Trophoblast cell (in vitro differentiated cells and primary cell): Measurements from ENCODE around the gene KCNAB1.

Experiments used
- DNase-seq, 2 donors: peaks; one replicate each; pipeline ENCODE4 v3.0.0-alpha.2; 2016
- H2AFZ ChIP-seq: 2 replicates; pipeline ENCODE4 v1.6.1; 2013; ENCODE audit warnings: low read length, moderate library complexity, mild to moderate bottlenecking; ENCODE audit not compliant: insufficient read depth, poor library complexity
- H2AK5ac ChIP-seq: 2 replicates; pipeline ENCODE4 v1.6.1; 2013; ENCODE audit warnings: mild to moderate bottlenecking, low read length
- H2BK120ac ChIP-seq: 2 replicates; pipeline ENCODE4 v1.6.1; 2013; ENCODE audit warnings: low read length, mild to moderate bottlenecking, moderate library complexity; ENCODE audit not compliant: insufficient read depth, poor library complexity
- H2BK12ac ChIP-seq: 2 replicates; pipeline ENCODE4 v1.6.1; 2013; ENCODE audit warnings: mild to moderate bottlenecking, low read length, moderate library complexity
- H2BK5ac ChIP-seq: 2 replicates; pipeline ENCODE4 v1.6.1; 2013; ENCODE audit warnings: low read length, low read depth, moderate library complexity, mild to moderate bottlenecking; ENCODE audit not compliant: poor library complexity
- H3K14ac ChIP-seq: 2 replicates; pipeline ENCODE4 v1.6.1; 2013; ENCODE audit warnings: mild to moderate bottlenecking, low read length
- H3K18ac ChIP-seq: 2 replicates; pipeline ENCODE4 v1.6.1; 2013; ENCODE audit warnings: mild to moderate bottlenecking, low read length
- H3K23ac ChIP-seq: 2 replicates; pipeline ENCODE4 v1.6.1; 2013; ENCODE audit warnings: low read length
- H3K27ac ChIP-seq: 2 replicates; pipeline ENCODE4 v1.5.1; 2013; ENCODE audit warnings: low read depth, mild to moderate bottlenecking, inconsistent platforms, low read length, moderate library complexity
- H3K27me3 ChIP-seq: 2 replicates; pipeline ENCODE4 v1.6.1; 2013; ENCODE audit warnings: inconsistent platforms, mild to moderate bottlenecking, low read length, moderate library complexity; ENCODE audit not compliant: insufficient read depth
- H3K36me3 ChIP-seq, 2 experiments: 1 replicate in 1 of 2; 2 replicates in 1 of 2; pipeline ENCODE4 v1.6.1; 2013; ENCODE audit warnings: low read length in 2 of 2, mild to moderate bottlenecking in 2 of 2, moderate library complexity in 1 of 2; ENCODE audit not compliant: insufficient read depth in 2 of 2, control insufficient read depth in 1 of 2
- H3K4ac ChIP-seq: 2 replicates; pipeline ENCODE4 v1.6.1; 2013; ENCODE audit warnings: low read depth, mild to moderate bottlenecking, low read length, moderate library complexity
- H3K4me1 ChIP-seq, 2 experiments: 1 replicate in 1 of 2; 2 replicates in 1 of 2; pipeline ENCODE4 v1.6.1; 2013; ENCODE audit warnings: low read length in 2 of 2, mild to moderate bottlenecking in 2 of 2, moderate library complexity in 1 of 2; ENCODE audit not compliant: insufficient read depth in 2 of 2, control insufficient read depth in 1 of 2
- H3K4me2 ChIP-seq: 2 replicates; pipeline ENCODE4 v1.6.1; 2013; ENCODE audit warnings: inconsistent platforms, mild to moderate bottlenecking, low read length, moderate library complexity
- H3K4me3 ChIP-seq: 2 replicates; pipeline ENCODE4 v1.5.1; 2013; ENCODE audit warnings: mild to moderate bottlenecking, low read depth, low read length, inconsistent platforms
- H3K79me1 ChIP-seq: one replicate; pipeline ENCODE4 v1.6.1; 2013; ENCODE audit warnings: low read length
- H3K79me2 ChIP-seq: 2 replicates; pipeline ENCODE4 v1.6.1; 2013; ENCODE audit warnings: low read length, mild to moderate bottlenecking; ENCODE audit not compliant: control insufficient read depth, insufficient read depth, poor library complexity
- H3K9ac ChIP-seq: 2 replicates; pipeline ENCODE4 v1.6.1; 2013; ENCODE audit warnings: mild to moderate bottlenecking, low read length
- H3K9me3 ChIP-seq: 2 replicates; pipeline ENCODE4 v1.6.1; 2013; ENCODE audit warnings: low read depth, mild to moderate bottlenecking, control low read depth, inconsistent platforms, low read length; ENCODE audit not compliant: insufficient read depth
- H4K12ac ChIP-seq: 2 replicates; pipeline ENCODE4 v1.6.1; 2013; ENCODE audit warnings: low read depth, mild to moderate bottlenecking, low read length, moderate library complexity
- H4K8ac ChIP-seq: 2 replicates; pipeline ENCODE4 v1.6.1; 2013; ENCODE audit warnings: low read depth, mild to moderate bottlenecking, low read length, moderate library complexity
- H4K91ac ChIP-seq: one replicate; pipeline ENCODE4 v1.6.1; 2013; ENCODE audit warnings: low read depth, mild to moderate bottlenecking, low read length, moderate library complexity
- WGBS: extraction: QIAGEN DNeasy Blood & Tissue Kit; methylation state at CpG from one replicate; pipeline ENCODE4 v1.1.7; 2013; ENCODE audit warnings: missing lambda C conversion rate; ENCODE audit not compliant: insufficient read length, insufficient coverage; ENCODE audit errors: extremely low coverage; 5-methylcytosine and 5-hydroxymethylcytosine counted together

KCNAB1 gene

DNA sequence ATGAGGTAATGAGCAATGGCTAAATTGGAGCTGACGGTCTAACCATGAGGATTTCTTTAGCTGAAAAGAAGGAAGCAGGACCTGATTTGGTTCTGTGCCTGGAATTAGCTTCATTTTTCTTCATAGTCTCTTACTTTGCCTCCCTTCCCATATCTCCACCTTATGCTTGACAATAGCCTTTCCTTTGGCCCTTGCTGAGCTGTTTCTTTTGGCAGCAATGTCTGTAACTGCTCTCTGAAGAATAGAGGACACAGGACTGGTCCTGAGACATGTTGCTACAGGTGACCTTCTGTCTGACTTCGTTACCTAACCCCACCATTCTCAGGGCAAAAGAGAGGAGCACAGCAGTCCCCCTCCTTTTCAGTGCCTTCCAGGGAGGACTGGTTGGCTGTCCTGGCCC lies 312.2 kb downstream of the KCNAB1 start:
- Histone ChIP-seq H3K79me1 (no peaks in the 10 kb centered on the region), H3K14ac (no peak overlapping the region), H2AFZ (no peak overlapping the region), H3K4me1 (no peaks in the 10 kb centered on the region), H3K27me3 (no peaks in the 10 kb centered on the region), H4K8ac (no peak overlapping the region), H4K91ac (no peak overlapping the region), H2BK120ac (no peak overlapping the region), H3K18ac (no peak overlapping the region), H3K36me3 (no peaks in the 10 kb centered on the region), H3K9me3 (no peaks in the 10 kb centered on the region), H3K9ac (no peak overlapping the region), H2BK5ac (no peak overlapping the region), H2AK5ac (no peak overlapping the region), H4K12ac (no peak overlapping the region), H2BK12ac (no peak overlapping the region), H3K4ac (no peak overlapping the region), H3K79me2 (no peaks in the 10 kb centered on the region), H3K4me2 (no peak overlapping the region), H3K4me3 (no peak overlapping the region), H3K23ac (no peak overlapping the region), H3K27ac (no peak overlapping the region)
- no peak for DNase-seq
- WGBS, result no CpG with 5 or more reads among the region's 2 CpGs

DNA sequence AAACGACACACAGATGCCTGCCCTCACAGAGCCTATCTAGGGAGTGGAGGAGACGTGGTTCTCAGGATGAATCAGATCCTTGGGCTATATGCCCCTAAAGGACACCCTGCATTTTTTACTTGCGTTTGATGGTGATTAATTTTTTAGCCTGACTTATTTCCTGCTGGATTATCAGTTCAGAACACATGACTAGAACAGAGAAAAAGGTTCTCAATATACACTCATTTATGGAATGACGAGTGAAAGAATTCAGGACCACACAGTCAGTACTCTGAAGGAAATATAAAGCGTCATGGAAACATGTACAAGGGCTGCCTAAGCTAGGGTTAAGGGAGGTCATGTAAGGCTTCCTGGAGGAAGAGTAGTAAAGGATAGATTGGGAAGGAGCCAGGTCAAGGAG lies 312.8 kb downstream of the KCNAB1 start:
- no peaks in the 10 kb centered on the region for H3K4me1 ChIP-seq
- no CpG with 5 or more reads among the region's 5 CpGs for WGBS
- no peak overlapping the region for H4K91ac ChIP-seq
- H2AFZ ChIP-seq, result no peak overlapping the region
- no peaks in the 10 kb centered on the region for H3K27me3 ChIP-seq
- no peak overlapping the region for H2BK120ac ChIP-seq
- no peak overlapping the region for H3K4me2 ChIP-seq
- no peaks in the 10 kb centered on the region for H3K79me1 ChIP-seq
- H3K79me2 ChIP-seq, result no peaks in the 10 kb centered on the region
- H2BK12ac ChIP-seq, result no peak overlapping the region
- H3K4ac ChIP-seq, result no peak overlapping the region
- no peak overlapping the region for H3K14ac ChIP-seq
- H3K36me3 ChIP-seq, result no peaks in the 10 kb centered on the region
- H2BK5ac ChIP-seq, result no peak overlapping the region
- H3K18ac ChIP-seq, result no peak overlapping the region
- no peaks in the 10 kb centered on the region for H3K9me3 ChIP-seq
- no peak overlapping the region for H3K27ac ChIP-seq
- no peak overlapping the region for H3K4me3 ChIP-seq
- DNase-seq, result no peak
- no peak overlapping the region for H3K23ac ChIP-seq
- H2AK5ac ChIP-seq, result no peak overlapping the region
- no peak overlapping the region for H4K12ac ChIP-seq
- no peak overlapping the region for H3K9ac ChIP-seq
- no peak overlapping the region for H4K8ac ChIP-seq

DNA sequence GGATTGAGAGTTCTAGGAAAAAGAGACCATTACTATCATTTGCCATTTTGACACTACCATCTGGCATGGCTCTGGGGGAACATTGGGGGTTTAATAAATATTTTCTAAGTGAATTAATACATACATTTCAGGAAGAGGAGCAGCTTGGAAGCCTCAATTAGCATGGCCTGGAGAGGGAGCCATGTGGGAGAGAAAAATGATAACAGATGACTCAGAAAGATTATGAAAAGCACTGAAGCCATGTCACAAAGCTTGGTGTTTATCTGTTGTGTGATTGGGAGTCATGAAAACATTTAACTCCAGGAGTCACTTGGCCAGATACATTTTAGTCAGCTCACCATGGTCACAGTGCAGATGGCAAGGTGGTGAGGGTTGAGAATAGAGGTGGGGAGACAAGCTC lies 313.5 kb downstream of the KCNAB1 start:
- H3K23ac ChIP-seq, result no peak overlapping the region
- DNase-seq, result no peak
- no peaks in the 10 kb centered on the region for H3K9me3 ChIP-seq
- no peak overlapping the region for H3K4me2 ChIP-seq
- no peak overlapping the region for H2BK12ac ChIP-seq
- no peak overlapping the region for H2AFZ ChIP-seq
- no peak overlapping the region for H2AK5ac ChIP-seq
- no peaks in the 10 kb centered on the region for H3K27me3 ChIP-seq
- no peak overlapping the region for H4K91ac ChIP-seq
- no peak overlapping the region for H4K8ac ChIP-seq
- no peak overlapping the region for H2BK5ac ChIP-seq
- no peak overlapping the region for H3K18ac ChIP-seq
- H3K79me2 ChIP-seq, result no peaks in the 10 kb centered on the region
- no peak overlapping the region for H3K27ac ChIP-seq
- H3K9ac ChIP-seq, result no peak overlapping the region
- no peaks in the 10 kb centered on the region for H3K79me1 ChIP-seq
- H3K4me3 ChIP-seq, result no peak overlapping the region
- H3K14ac ChIP-seq, result no peak overlapping the region
- H2BK120ac ChIP-seq, result no peak overlapping the region
- H3K36me3 ChIP-seq, result no peaks in the 10 kb centered on the region
- H3K4me1 ChIP-seq, result no peaks in the 10 kb centered on the region
- H3K4ac ChIP-seq, result no peak overlapping the region
- no peak overlapping the region for H4K12ac ChIP-seq

DNA sequence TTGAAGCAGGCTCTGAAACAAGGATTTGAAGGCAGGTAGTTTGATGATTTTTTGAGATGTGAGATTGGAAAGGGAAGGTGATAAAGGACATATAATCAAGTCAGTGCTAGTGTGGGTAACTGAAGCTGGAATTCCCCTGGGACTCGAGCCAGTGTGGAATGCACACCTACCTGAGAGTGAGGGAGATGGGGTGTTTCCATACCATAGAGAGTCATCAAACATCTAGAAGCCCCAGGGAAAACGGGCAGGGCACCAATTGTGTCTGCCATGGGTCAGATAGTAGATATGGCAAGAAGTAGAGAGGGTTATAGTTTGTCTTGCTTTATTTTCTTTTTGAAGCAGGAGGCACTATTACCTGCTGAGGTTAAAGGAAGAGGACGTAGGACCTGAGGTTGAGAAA lies 314.5 kb downstream of the KCNAB1 start:
- WGBS, result no CpG with 5 or more reads among the region's 3 CpGs
- Histone ChIP-seq H3K27ac (no peak overlapping the region), H3K14ac (no peak overlapping the region), H3K4me1 (no peaks in the 10 kb centered on the region), H3K23ac (no peak overlapping the region), H2AK5ac (no peak overlapping the region), H3K18ac (no peak overlapping the region), H3K79me1 (no peaks in the 10 kb centered on the region), H3K36me3 (no peaks in the 10 kb centered on the region), H3K9ac (no peak overlapping the region), H3K4me3 (no peak overlapping the region), H4K12ac (no peak overlapping the region), H4K91ac (no peak overlapping the region), H3K4me2 (no peak overlapping the region), H2BK120ac (no peak overlapping the region), H2BK5ac (no peak overlapping the region), H3K27me3 (no peaks in the 10 kb centered on the region), H3K79me2 (no peaks in the 10 kb centered on the region), H2BK12ac (no peak overlapping the region), H4K8ac (no peak overlapping the region), H3K9me3 (no peaks in the 10 kb centered on the region), H2AFZ (no peak overlapping the region), H3K4ac (no peak overlapping the region)
- no peak for DNase-seq

DNA sequence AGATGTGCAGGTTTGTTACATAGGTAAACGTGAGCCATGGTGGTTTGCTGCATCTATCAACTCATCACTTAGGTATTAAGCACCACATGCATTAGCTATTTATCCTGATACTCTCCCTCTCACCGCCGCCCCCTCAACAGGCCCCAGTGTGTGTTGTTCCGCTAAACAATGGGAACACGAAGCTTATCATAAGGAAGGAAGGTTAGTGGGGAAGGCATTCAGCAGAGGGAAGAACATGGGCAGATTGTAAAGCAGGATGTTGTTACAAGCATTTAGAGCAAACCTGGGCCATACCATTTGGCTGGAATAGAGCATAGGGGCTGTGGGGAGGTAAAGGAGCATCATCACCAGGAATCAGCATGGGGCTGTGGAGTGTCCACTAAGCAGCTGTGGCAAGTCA lies 322.7 kb downstream of the KCNAB1 start:
- Histone ChIP-seq H4K91ac (no peak overlapping the region), H3K9ac (no peak overlapping the region), H3K27ac (no peak overlapping the region), H4K12ac (no peak overlapping the region), H3K79me2 (no peaks in the 10 kb centered on the region), H3K18ac (no peak overlapping the region), H3K27me3 (no peaks in the 10 kb centered on the region), H2AK5ac (no peak overlapping the region), H3K4me2 (no peak overlapping the region), H2BK5ac (no peak overlapping the region), H3K9me3 (no peaks in the 10 kb centered on the region), H3K23ac (no peak overlapping the region), H3K4ac (no peak overlapping the region), H4K8ac (no peak overlapping the region), H3K4me3 (no peak overlapping the region), H3K14ac (no peak overlapping the region), H2AFZ (no peak overlapping the region), H3K79me1 (no peaks in the 10 kb centered on the region), H3K4me1 (no peaks in the 10 kb centered on the region), H3K36me3 (no peaks in the 10 kb centered on the region), H2BK120ac (no peak overlapping the region), H2BK12ac (no peak overlapping the region)
- DNase-seq, result no peak
- WGBS, result no CpG with 5 or more reads among the region's 5 CpGs
